Fibroblast of pulmonary artery (primary cell): ENCODE data around the gene ADARB2.

Source experiments
- DNase-seq: peaks from one replicate; pipeline ENCODE4 v3.0.0-alpha.2; 2010; ENCODE audit warnings: low read depth
- H3K4me3 ChIP-seq: replicated peaks from 2 replicates; pipeline ENCODE4 v1.5.1; 2011; ENCODE audit warnings: low read depth, mild to moderate bottlenecking, control low read depth, low read length, moderate library complexity
- CTCF ChIP-seq: IDR thresholded peaks from 2 replicates; pipeline ENCODE4 v1.5.1; 2011; ENCODE audit warnings: mild to moderate bottlenecking, control low read depth, low read length, inconsistent platforms; ENCODE audit errors: missing control alignments

The ADARB2 gene

GRCh38 chr10:1426786-1427185 is 310.5 kb downstream of the ADARB2 start:
- H3K4me3 ChIP-seq, result no peak overlapping the region
- no peak for DNase-seq
- TF ChIP-seq CTCF, result no peak

- no peak for TF ChIP-seq CTCF
- no peak for DNase-seq
- H3K4me3 ChIP-seq, result no peak overlapping the region
These were observed 311.4 kb downstream of the ADARB2 start for GRCh38 chr10:1425879-1426278.

GRCh38 chr10:1424648-1425047 is 312.7 kb downstream of the ADARB2 start:
- no peak overlapping the region for H3K4me3 ChIP-seq
- TF ChIP-seq CTCF, result no peak
- DNase-seq, result no peak

GRCh38 chr10:1423676-1424253 is 313.6 kb downstream of the ADARB2 start:
- no peak for DNase-seq
- H3K4me3 ChIP-seq, result no peak overlapping the region
- no peak for TF ChIP-seq CTCF

- DNase-seq, result no peak
- H3K4me3 ChIP-seq, result no peak overlapping the region
- TF ChIP-seq CTCF, result no peak
These were observed 315.1 kb downstream of the ADARB2 start for GRCh38 chr10:1422275-1422674.

GRCh38 chr10:1420661-1421362 is 316.5 kb downstream of the ADARB2 start:
- no peak for DNase-seq
- no peak overlapping the region for H3K4me3 ChIP-seq
- peak; percentile 2 for TF ChIP-seq CTCF
